ENCODE measurements around the gene PHF21A.

DNA sequence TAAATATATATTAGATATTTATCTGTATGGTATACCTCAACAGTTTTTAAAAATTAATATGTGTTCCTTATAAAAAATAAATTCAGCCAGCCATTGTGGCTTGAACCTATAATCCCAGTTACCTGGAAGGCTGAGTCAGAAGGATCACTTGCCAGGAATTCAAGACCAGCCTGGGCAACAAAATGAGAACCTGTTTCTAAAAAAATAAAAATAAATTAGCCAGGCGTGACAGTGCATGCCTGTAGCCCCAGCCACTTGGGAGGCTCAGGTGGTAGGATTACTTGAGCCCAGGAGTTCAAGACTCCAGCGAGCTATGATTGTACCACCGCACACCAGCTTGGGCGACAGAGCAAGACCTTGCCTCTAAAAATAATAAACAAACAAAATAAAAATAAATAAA, 54.9 kb downstream of the PHF21A start:
- TF ChIP-seq, protein P1, sequence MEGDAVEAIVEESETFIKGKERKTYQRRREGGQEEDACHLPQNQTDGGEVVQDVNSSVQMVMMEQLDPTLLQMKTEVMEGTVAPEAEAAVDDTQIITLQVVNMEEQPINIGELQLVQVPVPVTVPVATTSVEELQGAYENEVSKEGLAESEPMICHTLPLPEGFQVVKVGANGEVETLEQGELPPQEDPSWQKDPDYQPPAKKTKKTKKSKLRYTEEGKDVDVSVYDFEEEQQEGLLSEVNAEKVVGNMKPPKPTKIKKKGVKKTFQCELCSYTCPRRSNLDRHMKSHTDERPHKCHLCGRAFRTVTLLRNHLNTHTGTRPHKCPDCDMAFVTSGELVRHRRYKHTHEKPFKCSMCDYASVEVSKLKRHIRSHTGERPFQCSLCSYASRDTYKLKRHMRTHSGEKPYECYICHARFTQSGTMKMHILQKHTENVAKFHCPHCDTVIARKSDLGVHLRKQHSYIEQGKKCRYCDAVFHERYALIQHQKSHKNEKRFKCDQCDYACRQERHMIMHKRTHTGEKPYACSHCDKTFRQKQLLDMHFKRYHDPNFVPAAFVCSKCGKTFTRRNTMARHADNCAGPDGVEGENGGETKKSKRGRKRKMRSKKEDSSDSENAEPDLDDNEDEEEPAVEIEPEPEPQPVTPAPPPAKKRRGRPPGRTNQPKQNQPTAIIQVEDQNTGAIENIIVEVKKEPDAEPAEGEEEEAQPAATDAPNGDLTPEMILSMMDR (optimal IDR thresholded peaks at IDR 0.05 in 1 of 3, IDR thresholded peaks at IDR 0.05 in 1 of 3, conservative IDR thresholded peaks at IDR 0.05 in 1 of 3; ENCODE audit: extremely low read depth in 1 of 3, insufficient read depth in 2 of 3, low read length in 3 of 3), result no peak
- TF ChIP-seq EZH2 (IDR thresholded peaks at IDR 0.05; ENCODE audit: low read length), result no peak

Data from keratinocyte (primary cell).